ENCODE measurements around the gene KCNIP4.

- no peak for TF ChIP-seq EZH2 (IDR thresholded peaks at IDR 0.05)
- no peak for TF ChIP-seq POLR2AphosphoS5 (IDR thresholded peaks at IDR 0.05; ENCODE audit: borderline replicate concordance, low read depth, low read length)
- no peak for TF ChIP-seq FOXP2 (optimal IDR thresholded peaks at IDR 0.05; ENCODE audit: control extremely low read depth, extremely low read length, insufficient read depth)
Observed at GRCh38 chr4:20684852-20685763, 1263.5 kb downstream of the KCNIP4 start.
